ENCODE data around the gene ARHGDIB.

Gene ARHGDIB

DNA sequence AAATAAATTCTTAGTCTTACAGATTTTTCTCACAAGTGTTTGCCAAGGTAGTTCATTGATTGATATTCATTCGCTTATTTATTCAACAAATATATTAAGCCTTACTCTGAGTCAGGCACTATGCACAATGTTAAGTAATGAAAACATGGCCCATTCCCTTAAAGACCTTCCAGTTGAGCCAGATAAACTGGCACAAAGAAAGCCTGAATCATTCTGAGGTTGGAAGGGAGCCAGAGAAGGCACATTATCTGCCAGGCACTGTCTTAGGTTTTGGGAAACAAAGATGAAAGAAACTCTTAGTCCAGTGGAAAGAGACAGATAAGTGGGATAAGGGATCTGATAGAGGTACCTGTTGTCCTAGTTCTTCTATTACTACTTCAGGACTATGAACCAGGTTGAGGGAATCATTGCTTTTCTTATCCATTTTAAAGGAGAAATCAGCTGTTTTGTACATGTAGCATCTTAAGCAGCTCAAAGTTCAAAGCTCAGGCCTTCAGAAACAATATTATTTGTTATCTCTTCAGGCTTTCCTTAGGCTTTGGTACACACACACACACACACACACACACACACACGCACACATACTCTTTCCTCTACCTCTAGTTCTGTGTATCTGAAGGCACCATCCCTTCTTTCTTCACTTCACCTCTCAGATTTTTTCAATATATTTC is 38.4 kb upstream of the ARHGDIB start:
- TF ChIP-seq SUZ12 (IDR thresholded peaks at IDR 0.05; ENCODE audit: extremely low read depth, insufficient read depth, insufficient read length) (no peak), ZNF274 (IDR thresholded peaks at IDR 0.05; ENCODE audit: low read depth, low read length) (no peak), YY1 (IDR thresholded peaks at IDR 0.05; ENCODE audit: insufficient read depth, insufficient read length) (no peak)
- Histone ChIP-seq H3K27me3 (ENCODE audit: insufficient read depth, insufficient read length) (no peaks in the 10 kb centered on the region), H3K4me3 (ENCODE audit: insufficient read length, low read depth) (no peak overlapping the region), H3K4me1 (ENCODE audit: insufficient read depth, insufficient read length) (no peaks in the 10 kb centered on the region), H3K9ac (ENCODE audit: insufficient read length, low read depth) (no peak overlapping the region), H3K36me3 (ENCODE audit: insufficient read depth, insufficient read length, low read length) (no peaks in the 10 kb centered on the region), H3K9me3 (ENCODE audit: insufficient read depth, low read length) (no peaks in the 10 kb centered on the region)
- no peak for DNase-seq (ENCODE audit: low read depth, low spot score)

DNA sequence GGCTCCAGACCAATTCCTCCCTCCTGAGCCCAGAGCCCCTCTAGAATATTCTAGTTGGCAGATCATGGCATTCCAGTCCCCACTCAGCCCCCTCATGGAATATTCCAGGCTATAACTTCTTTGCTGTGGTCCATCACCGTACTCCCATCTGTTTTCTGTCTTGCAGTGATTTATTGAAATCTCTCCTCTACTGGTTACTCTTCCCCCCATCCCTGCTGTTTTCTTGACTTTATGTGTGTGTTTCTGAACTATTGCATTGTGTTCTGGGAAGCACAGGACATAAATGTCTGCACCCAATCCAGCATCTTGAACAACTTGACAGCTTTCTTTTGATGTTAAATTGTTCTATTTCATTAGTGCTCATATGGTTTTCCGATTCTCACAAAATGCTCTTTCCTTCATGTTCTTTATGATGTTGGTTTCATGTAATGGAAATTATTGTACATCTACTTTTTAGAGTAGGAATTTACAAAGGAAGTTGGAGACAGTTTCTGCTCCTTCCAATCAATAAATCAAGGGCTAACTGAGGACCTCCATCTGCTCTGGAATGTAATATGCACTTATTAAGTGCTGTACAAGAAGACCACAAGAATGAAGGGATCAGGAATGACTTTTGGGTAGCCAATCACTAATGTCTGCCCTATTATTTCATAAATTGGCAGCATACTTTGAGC is 37.8 kb upstream of the ARHGDIB start:
- Histone ChIP-seq H3K4me3 (ENCODE audit: insufficient read length, low read depth) (no peak overlapping the region), H3K27me3 (ENCODE audit: insufficient read depth, insufficient read length) (no peaks in the 10 kb centered on the region), H3K36me3 (ENCODE audit: insufficient read depth, insufficient read length, low read length) (no peaks in the 10 kb centered on the region), H3K4me1 (ENCODE audit: insufficient read depth, insufficient read length) (no peaks in the 10 kb centered on the region), H3K9ac (ENCODE audit: insufficient read length, low read depth) (no peak overlapping the region), H3K9me3 (ENCODE audit: insufficient read depth, low read length) (no peaks in the 10 kb centered on the region)
- no peak for DNase-seq (ENCODE audit: low read depth, low spot score)
- TF ChIP-seq SUZ12 (IDR thresholded peaks at IDR 0.05; ENCODE audit: extremely low read depth, insufficient read depth, insufficient read length) (no peak), ZNF274 (IDR thresholded peaks at IDR 0.05; ENCODE audit: low read depth, low read length) (no peak), YY1 (IDR thresholded peaks at IDR 0.05; ENCODE audit: insufficient read depth, insufficient read length) (no peak)

DNA sequence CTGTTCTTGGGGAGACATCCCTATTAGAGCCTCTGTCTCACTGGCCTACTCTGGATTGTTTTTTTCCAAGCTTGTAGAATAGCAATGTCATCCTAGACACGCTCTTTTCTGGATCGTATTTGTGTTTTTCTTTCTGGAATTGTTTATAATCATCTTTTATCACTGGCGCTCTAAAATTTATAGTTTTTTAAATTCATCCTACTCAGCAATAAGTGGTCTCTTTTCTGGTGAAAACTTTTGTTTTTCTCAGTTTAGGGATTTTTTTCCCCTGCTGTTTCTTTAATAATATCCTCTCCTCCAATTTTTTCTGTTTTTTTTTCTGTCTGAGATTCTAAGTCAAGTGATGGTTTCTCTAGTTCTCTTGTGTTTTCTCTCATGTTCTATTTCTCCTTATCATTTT is 36.6 kb upstream of the ARHGDIB start:
- Histone ChIP-seq H3K27me3 (ENCODE audit: insufficient read depth, insufficient read length) (no peaks in the 10 kb centered on the region), H3K9ac (ENCODE audit: insufficient read length, low read depth) (no peak overlapping the region), H3K36me3 (ENCODE audit: insufficient read depth, insufficient read length, low read length) (no peaks in the 10 kb centered on the region), H3K4me3 (ENCODE audit: insufficient read length, low read depth) (no peak overlapping the region), H3K4me1 (ENCODE audit: insufficient read depth, insufficient read length) (no peaks in the 10 kb centered on the region), H3K9me3 (ENCODE audit: insufficient read depth, low read length) (no peaks in the 10 kb centered on the region)
- TF ChIP-seq ZNF274 (IDR thresholded peaks at IDR 0.05; ENCODE audit: low read depth, low read length) = no peak
- no peak for TF ChIP-seq SUZ12 (IDR thresholded peaks at IDR 0.05; ENCODE audit: extremely low read depth, insufficient read depth, insufficient read length)
- no peak for TF ChIP-seq YY1 (IDR thresholded peaks at IDR 0.05; ENCODE audit: insufficient read depth, insufficient read length)
- no peak for DNase-seq (ENCODE audit: low read depth, low spot score)

DNA sequence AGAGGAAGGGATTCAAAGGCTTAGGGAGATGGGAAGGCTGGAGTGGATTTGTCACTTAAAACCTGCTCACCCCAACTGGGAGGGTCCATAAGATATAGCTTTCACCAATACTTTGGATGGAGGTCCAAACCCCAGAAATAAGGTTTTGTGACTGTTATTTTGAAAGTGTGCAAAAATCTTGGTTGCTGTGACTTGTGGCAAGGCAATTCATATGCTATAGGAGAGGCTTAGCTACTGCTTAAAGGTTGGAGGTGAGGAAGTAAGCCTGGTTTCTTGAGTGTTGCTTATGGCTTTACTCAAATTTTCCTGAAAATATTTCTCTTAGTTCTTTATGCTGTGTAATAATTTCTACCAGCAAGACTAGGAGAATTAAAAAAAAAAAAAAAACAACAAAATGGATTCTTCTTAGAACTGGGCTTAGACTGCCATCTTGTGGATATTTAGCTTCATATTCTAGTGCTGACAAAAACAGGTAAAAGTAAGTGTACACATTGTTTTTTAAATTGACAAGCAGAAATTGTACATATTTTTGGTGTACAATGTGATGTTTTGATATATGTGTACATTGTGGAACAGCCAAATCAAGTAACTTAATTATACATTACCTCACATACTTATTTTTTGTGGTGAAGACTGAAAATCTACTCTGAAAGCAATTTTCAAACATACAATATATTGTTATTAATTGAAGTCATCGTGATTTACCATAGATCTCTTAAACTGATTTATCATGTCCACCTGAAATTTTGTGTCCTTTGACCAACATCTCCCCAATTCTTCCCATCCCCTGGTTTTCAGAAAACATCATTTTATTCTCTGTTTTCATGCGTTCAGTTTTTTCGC is 34.4 kb upstream of the ARHGDIB start:
- peak; percentile 70 for DNase-seq (ENCODE audit: low read depth, low spot score)
- Histone ChIP-seq H3K36me3 (ENCODE audit: insufficient read depth, insufficient read length, low read length) (no peaks in the 10 kb centered on the region), H3K9ac (ENCODE audit: insufficient read length, low read depth) (no peak overlapping the region), H3K9me3 (ENCODE audit: insufficient read depth, low read length) (no peaks in the 10 kb centered on the region), H3K27me3 (ENCODE audit: insufficient read depth, insufficient read length) (no peaks in the 10 kb centered on the region), H3K4me3 (ENCODE audit: insufficient read length, low read depth) (no peak overlapping the region), H3K4me1 (ENCODE audit: insufficient read depth, insufficient read length) (no peaks in the 10 kb centered on the region)
- no peak for TF ChIP-seq SUZ12 (IDR thresholded peaks at IDR 0.05; ENCODE audit: extremely low read depth, insufficient read depth, insufficient read length)
- TF ChIP-seq ZNF274 (IDR thresholded peaks at IDR 0.05; ENCODE audit: low read depth, low read length) = no peak
- TF ChIP-seq YY1 (IDR thresholded peaks at IDR 0.05; ENCODE audit: insufficient read depth, insufficient read length) = no peak

DNA sequence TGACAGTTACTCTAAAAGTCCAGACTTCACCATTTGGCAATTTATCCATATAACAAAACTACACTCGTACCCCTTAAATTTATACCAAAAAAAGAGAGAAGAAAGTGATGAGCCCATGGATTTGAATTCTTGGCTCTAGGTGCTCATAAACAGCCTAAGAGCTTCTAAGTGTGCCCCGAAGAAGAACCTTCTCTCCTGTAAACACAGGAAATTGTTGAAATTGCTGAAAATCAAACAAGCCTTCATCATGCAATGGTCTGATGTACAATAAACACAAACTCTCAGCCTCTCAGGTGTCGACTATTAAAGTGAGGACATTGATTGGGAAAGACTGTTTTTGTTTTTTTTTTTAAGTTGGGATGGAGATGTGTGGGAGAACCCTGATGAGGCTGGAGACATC is 33.2 kb upstream of the ARHGDIB start:
- no peak for TF ChIP-seq ZNF274 (IDR thresholded peaks at IDR 0.05; ENCODE audit: low read depth, low read length)
- no peaks in the 10 kb centered on the region for H3K9me3 ChIP-seq (ENCODE audit: insufficient read depth, low read length)
- H3K4me1 ChIP-seq (ENCODE audit: insufficient read depth, insufficient read length) = no peaks in the 10 kb centered on the region
- no peak overlapping the region for H3K9ac ChIP-seq (ENCODE audit: insufficient read length, low read depth)
- no peak for DNase-seq (ENCODE audit: low read depth, low spot score)
- no peak overlapping the region for H3K4me3 ChIP-seq (ENCODE audit: insufficient read length, low read depth)
- no peaks in the 10 kb centered on the region for H3K27me3 ChIP-seq (ENCODE audit: insufficient read depth, insufficient read length)
- H3K36me3 ChIP-seq (ENCODE audit: insufficient read depth, insufficient read length, low read length) = no peaks in the 10 kb centered on the region

DNA sequence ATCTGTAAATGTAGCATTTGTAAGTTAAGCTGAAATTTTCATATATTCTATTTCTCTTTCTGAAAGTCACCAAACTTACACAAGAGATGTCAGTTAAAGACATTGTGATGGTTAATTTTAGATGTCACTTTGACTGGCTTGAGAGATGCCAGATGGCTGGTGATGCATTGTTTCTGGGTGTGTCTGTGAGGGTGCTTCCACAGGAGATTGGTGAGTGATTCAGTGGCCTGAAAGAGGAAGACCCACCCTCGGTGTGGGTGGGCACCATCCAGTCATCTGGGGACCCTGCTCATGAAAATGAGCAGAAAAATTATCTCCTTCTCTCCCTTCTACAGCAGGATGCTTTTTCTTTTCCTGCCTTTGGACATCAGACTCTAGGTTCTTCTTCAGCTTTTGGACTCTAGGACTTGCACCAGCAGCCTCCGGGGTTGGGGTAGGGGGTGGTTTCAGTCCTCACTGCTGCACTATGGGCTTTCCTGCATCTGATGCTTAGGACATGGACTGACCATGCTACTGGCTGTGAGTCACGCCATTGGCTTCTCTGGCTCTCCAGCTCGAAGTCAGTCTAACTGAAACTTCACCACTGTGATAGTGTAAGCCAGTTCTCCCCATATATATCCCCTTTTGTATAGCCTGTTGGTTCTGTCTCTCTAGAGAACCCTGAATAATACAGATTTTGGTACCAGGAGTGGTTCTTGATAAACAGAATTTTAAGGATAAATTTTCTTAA is 32.3 kb upstream of the ARHGDIB start:
- no peaks in the 10 kb centered on the region for H3K27me3 ChIP-seq (ENCODE audit: insufficient read depth, insufficient read length)
- no peaks in the 10 kb centered on the region for H3K9me3 ChIP-seq (ENCODE audit: insufficient read depth, low read length)
- H3K9ac ChIP-seq (ENCODE audit: insufficient read length, low read depth) = no peak overlapping the region
- no peak overlapping the region for H3K4me3 ChIP-seq (ENCODE audit: insufficient read length, low read depth)
- H3K36me3 ChIP-seq (ENCODE audit: insufficient read depth, insufficient read length, low read length) = no peaks in the 10 kb centered on the region
- no peak for DNase-seq (ENCODE audit: low read depth, low spot score)
- TF ChIP-seq SUZ12 (IDR thresholded peaks at IDR 0.05; ENCODE audit: extremely low read depth, insufficient read depth, insufficient read length) (no peak), YY1 (IDR thresholded peaks at IDR 0.05; ENCODE audit: insufficient read depth, insufficient read length) (no peak), ZNF274 (IDR thresholded peaks at IDR 0.05; ENCODE audit: low read depth, low read length) (no peak)
- no peaks in the 10 kb centered on the region for H3K4me1 ChIP-seq (ENCODE audit: insufficient read depth, insufficient read length)
